Loucy (cell line): Measurements from ENCODE around the gene MID1IP1.
A peak's percentile ranks its signal among the peaks of the same experiment; 100 is the strongest.

ENCODE experiments used
- H2AFZ ChIP-seq: fragments of 200-600 bp; sonication (generic); 2 replicates; pipeline ENCODE4 v1.6.0; 2016; ENCODE audit warnings: antibody characterized with exemption, mild to moderate bottlenecking, low read length, moderate library complexity
- H3F3A ChIP-seq: fragments of 200-600 bp; 2 replicates; pipeline ENCODE4 v1.6.0; 2016; ENCODE audit warnings: antibody characterized with exemption, low read depth, mild to moderate bottlenecking
- H3K27me3 ChIP-seq: fragments of 200-600 bp; sonication (generic); 2 replicates; pipeline ENCODE4 v1.6.1; 2014; ENCODE audit warnings: low read length, mild to moderate bottlenecking; ENCODE audit not compliant: insufficient read depth, poor library complexity, severe bottlenecking
- H3K36me3 ChIP-seq: fragments of 200-600 bp; sonication (generic); 2 replicates; pipeline ENCODE4 v1.6.1; 2016; ENCODE audit warnings: low read length; ENCODE audit not compliant: insufficient read depth
- H3K4me1 ChIP-seq: fragments of 200-600 bp; sonication (generic); 2 replicates; pipeline ENCODE4 v1.5.1; 2014; ENCODE audit warnings: low read length, mild to moderate bottlenecking; ENCODE audit not compliant: insufficient read depth, poor library complexity, severe bottlenecking
- H3K4me2 ChIP-seq: fragments of 200-600 bp; sonication (generic); 2 replicates; pipeline ENCODE4 v1.6.0; 2014; ENCODE audit warnings: antibody characterized with exemption, low read length, low read depth, mild to moderate bottlenecking; ENCODE audit not compliant: poor library complexity, severe bottlenecking
- H3K4me3 ChIP-seq: fragments of 200-600 bp; sonication (generic); 2 replicates; pipeline ENCODE4 v1.5.1; 2014; ENCODE audit warnings: low read length, mild to moderate bottlenecking, mixed read lengths; ENCODE audit not compliant: poor library complexity, severe bottlenecking
- H3K79me2 ChIP-seq: fragments of 200-600 bp; sonication (generic); 2 replicates; pipeline ENCODE4 v1.6.1; 2014; ENCODE audit warnings: low read length; ENCODE audit not compliant: insufficient read depth
- H3K9ac ChIP-seq: fragments of 200-600 bp; sonication (generic); 2 replicates; pipeline ENCODE4 v1.6.0; 2014; ENCODE audit warnings: mild to moderate bottlenecking, low read depth, low read length, moderate library complexity; ENCODE audit not compliant: poor library complexity, severe bottlenecking
- H3K9me2 ChIP-seq: fragments of 200-600 bp; sonication (generic); replicated peaks from 2 replicates; pipeline ENCODE4 v1.6.1; 2016; ENCODE audit warnings: low read depth, low read length, mixed read lengths
- H3K9me3 ChIP-seq: fragments of 200-600 bp; sonication (generic); 2 replicates; pipeline ENCODE4 v1.6.1; 2014; ENCODE audit warnings: mild to moderate bottlenecking, antibody characterized with exemption, low read length, low read depth; ENCODE audit not compliant: insufficient read depth
- H4K20me1 ChIP-seq: fragments of 200-600 bp; sonication (generic); 2 replicates; pipeline ENCODE4 v1.6.0; 2014; ENCODE audit warnings: antibody characterized with exemption, low read length, mild to moderate bottlenecking; ENCODE audit not compliant: insufficient read depth, poor library complexity, severe bottlenecking
- CTCF ChIP-seq: fragments of 200-600 bp; sonication (generic); conservative IDR thresholded peaks from 2 replicates; pipeline ENCODE4 v1.5.1; 2014; ENCODE audit warnings: mild to moderate bottlenecking, antibody characterized with exemption, low read length
- EZH2phosphoT487 ChIP-seq: fragments of 200-600 bp; IDR thresholded peaks from 2 replicates; pipeline ENCODE4 v1.6.1; 2018; ENCODE audit warnings: antibody characterized with exemption, mild to moderate bottlenecking, moderate library complexity, borderline replicate concordance

The MID1IP1 gene

GRCh38 chrX:38800981-38801845 lies at the start of gene MID1IP1:
MID1IP1 (plus strand) TSS chrX:38801459; CDS start chrX:38804947, 3,488 bp downstream.
- TF ChIP-seq EZH2phosphoT487 = no peak
- TF ChIP-seq CTCF = no peak
- peak within 1 kb of the TSS; percentile 97 for H3K4me3 ChIP-seq
- H3K4me2 ChIP-seq = peak within 1 kb of the TSS; percentile 96

GRCh38 chrX:38754102-38754790 lies 47.0 kb upstream of the MID1IP1 start:
- Histone ChIP-seq H3K9ac (no peak overlapping the region), H3K4me2 (no peak overlapping the region), H3K27me3 (no peaks in the 10 kb centered on the region), H3K9me2 (no peaks in the 10 kb centered on the region), H3K79me2 (no peaks in the 10 kb centered on the region), H3F3A (no peaks in the 10 kb centered on the region), H3K9me3 (no peaks in the 10 kb centered on the region), H3K4me3 (no peak overlapping the region), H3K4me1 (no peaks in the 10 kb centered on the region), H3K36me3 (no peaks in the 10 kb centered on the region), H2AFZ (no peak overlapping the region), H4K20me1 (no peaks in the 10 kb centered on the region)
- peak; percentile 64 for TF ChIP-seq CTCF
- no peak for TF ChIP-seq EZH2phosphoT487

More at GRCh38 chrX:38800981-38801845, at the start of gene MID1IP1:
- H3K9ac ChIP-seq = peak within 1 kb of the TSS; percentile 99
- H2AFZ ChIP-seq = peak within 1 kb of the TSS; percentile 61
- H3K36me3 ChIP-seq = no peaks in the 10 kb centered on the region
- no peaks in the 10 kb centered on the region for H3K9me2 ChIP-seq
- peaks cover 4% of the 10 kb centered on the region for H4K20me1 ChIP-seq
- no peaks in the 10 kb centered on the region for H3F3A ChIP-seq
- H3K27me3 ChIP-seq = peaks cover 8% of the 10 kb centered on the region
- peaks cover 8% of the 10 kb centered on the region for H3K4me1 ChIP-seq
- H3K79me2 ChIP-seq = peaks cover 50% of the 10 kb centered on the region
- H3K9me3 ChIP-seq = no peaks in the 10 kb centered on the region

- Histone ChIP-seq H3K9me2 (no peaks in the 10 kb centered on the region), H3K9ac (no peak overlapping the region), H3K36me3 (no peaks in the 10 kb centered on the region), H2AFZ (no peak overlapping the region), H4K20me1 (no peaks in the 10 kb centered on the region), H3K9me3 (no peaks in the 10 kb centered on the region), H3K27me3 (no peaks in the 10 kb centered on the region), H3K4me2 (no peak overlapping the region), H3K79me2 (no peaks in the 10 kb centered on the region), H3K4me3 (no peak overlapping the region), H3F3A (no peaks in the 10 kb centered on the region), H3K4me1 (no peaks in the 10 kb centered on the region)
- TF ChIP-seq EZH2phosphoT487 (no peak), CTCF (no peak)
These were observed 46.2 kb upstream of the MID1IP1 start for GRCh38 chrX:38754818-38755718.
